Measurements from ENCODE around the gene PCGF3.
"Not testable (repeated sequence)": the region's sequence is repeated elsewhere in the genome, so short reads cannot be mapped to it uniquely, and the experiment has no call there.

PCGF3 gene

GRCh38 chr4:797066-797465 lies 91.4 kb downstream of the PCGF3 start:
- no peak overlapping the region for H3K4me3 ChIP-seq (ENCODE audit: low read length)
- DNase-seq (ENCODE audit: low read depth), result no peak
- TF ChIP-seq CTCF (conservative IDR thresholded peaks at IDR 0.05; ENCODE audit: low read depth, low read length), result no peak

- no peak overlapping the region for H3K4me3 ChIP-seq (ENCODE audit: low read length)
- no peak for TF ChIP-seq CTCF (conservative IDR thresholded peaks at IDR 0.05; ENCODE audit: low read depth, low read length)
- no peak for DNase-seq (ENCODE audit: low read depth)
Observed at GRCh38 chr4:801436-802124, 95.9 kb downstream of the PCGF3 start.

- no peak for DNase-seq (ENCODE audit: low read depth)
- TF ChIP-seq CTCF (conservative IDR thresholded peaks at IDR 0.05; ENCODE audit: low read depth, low read length), result no peak
- no peak overlapping the region for H3K4me3 ChIP-seq (ENCODE audit: low read length)
Observed at GRCh38 chr4:803884-804283, 98.3 kb downstream of the PCGF3 start.

- no peak for DNase-seq (ENCODE audit: low read depth)
- H3K4me3 ChIP-seq (ENCODE audit: low read length), result no peak overlapping the region
- no peak for TF ChIP-seq CTCF (conservative IDR thresholded peaks at IDR 0.05; ENCODE audit: low read depth, low read length)
Observed at GRCh38 chr4:804804-805203, 99.2 kb downstream of the PCGF3 start.

GRCh38 chr4:806979-807378 lies 101.3 kb downstream of the PCGF3 start:
- H3K4me3 ChIP-seq (ENCODE audit: low read length); DNase-seq (ENCODE audit: low read depth): not testable (repeated sequence)

GRCh38 chr4:807792-808191 lies 102.2 kb downstream of the PCGF3 start:
- H3K4me3 ChIP-seq (ENCODE audit: low read length), result no peak overlapping the region
- DNase-seq (ENCODE audit: low read depth), result no peak
- no peak for TF ChIP-seq CTCF (conservative IDR thresholded peaks at IDR 0.05; ENCODE audit: low read depth, low read length)

GRCh38 chr4:808860-809570 lies 103.4 kb downstream of the PCGF3 start:
- no peak overlapping the region for H3K4me3 ChIP-seq (ENCODE audit: low read length)
- no peak for DNase-seq (ENCODE audit: low read depth)
- no peak for TF ChIP-seq CTCF (conservative IDR thresholded peaks at IDR 0.05; ENCODE audit: low read depth, low read length)

Measured in retinal pigment epithelial cell (primary cell).